HepG2 (cell line): ENCODE results near the gene PTCRA. TPM values are rescaled to one million over a fixed set of nuclear protein-coding genes. Genes with fewer than 3 reads are reported as not detected.

Source experiments
- ATAC-seq: fragments of 200-7000 bp; cut with Tn5 transposase; 3 replicates; pipeline ENCODE4 v1.9.1; 2020; ENCODE audit warnings: mild to moderate bottlenecking, moderate library complexity
- BruUV-seq: library from RNA; stranded (reverse); fragments of 400-500 nt; replicated peaks from 2 replicates; lab custom pipeline; 2021; lab: Mats Ljungman, UMichigan
- CTCF ChIA-PET: fragments of 300-600 bp; formaldehyde crosslinking; extraction: SDS; loops from one replicate; lab custom pipeline; 2021; ENCODE audit warnings: low total read pairs, inconsistent platforms, low intra/inter-chr PET ratio; lab: Yijun Ruan, JAX
- POLR2A ChIA-PET: fragments of 350-600 bp; sonication (Branson Sonifier 250); formaldehyde crosslinking; loops from one replicate; lab custom pipeline; 2020; ENCODE audit warnings: antibody characterized with exemption, inconsistent platforms; lab: Yijun Ruan, JAX
- DNase-seq: peaks from one replicate; pipeline ENCODE4 v3.0.0-alpha.2; 2015; ENCODE audit warnings: low spot score
- FAIRE-seq: peaks from 3 replicates; lab custom pipeline; 2011; peaks lifted over from hg19 to GRCh38; lab: Jason Lieb, UNC
- H2AFZ ChIP-seq: one replicate; pipeline ENCODE4 v1.6.1; 2011; ENCODE audit warnings: low read length, inconsistent platforms
- H3K27ac ChIP-seq: fragments of 300-600 bp; 3 replicates; pipeline ENCODE4 v1.8.0; 2011; ENCODE audit warnings: mixed run types, mild to moderate bottlenecking, mixed read lengths, low read length, inconsistent platforms; ENCODE audit not compliant: insufficient read depth; ENCODE audit errors: extremely low read length
- H3K27me3 ChIP-seq, 2 experiments: fragments of 200-600 bp in 1 of 2; 2 replicates in 1 of 2; 3 replicates in 1 of 2; pipeline versions ENCODE4 v1.6.0 to v1.8.0; 2011; ENCODE audit warnings: low read length in 2 of 2, mild to moderate bottlenecking in 2 of 2, moderate library complexity in 2 of 2, inconsistent platforms in 1 of 2; ENCODE audit not compliant: insufficient read depth in 2 of 2, control insufficient read depth in 1 of 2
- H3K36me3 ChIP-seq, 2 experiments: fragments of 200-600 bp in 1 of 2; replicated peaks in 1 of 2; 2 replicates in 1 of 2; 3 replicates in 1 of 2; pipeline versions ENCODE4 v1.5.1 to v1.8.0; 2011; ENCODE audit warnings: low read length in 2 of 2, inconsistent platforms in 1 of 2; ENCODE audit not compliant: insufficient read depth in 2 of 2, control insufficient read depth in 1 of 2
- H3K4me1 ChIP-seq: 2 replicates; pipeline ENCODE4 v1.5.1; 2012; ENCODE audit warnings: low read length, inconsistent platforms; ENCODE audit not compliant: insufficient read depth
- H3K4me2 ChIP-seq: 2 replicates; pipeline ENCODE4 v1.6.0; 2011; ENCODE audit warnings: low read depth, low read length, inconsistent platforms
- H3K4me3 ChIP-seq, 3 experiments: fragments of 200-600 bp in 1 of 3; sonication (generic), shearing (Covaris generic) in 1 of 3; replicated peaks in 1 of 3; 2 replicates each; pipeline ENCODE4 v1.5.1; 2011 to 2016; ENCODE audit warnings: low read length in 3 of 3, inconsistent platforms in 2 of 3, low read depth in 2 of 3, mild to moderate bottlenecking in 2 of 3, control low read depth in 1 of 3, mixed read lengths in 1 of 3; ENCODE audit not compliant: insufficient read depth in 1 of 3
- H3K79me2 ChIP-seq: one replicate; pipeline ENCODE4 v1.6.1; 2011; ENCODE audit warnings: low read length, inconsistent platforms; ENCODE audit not compliant: insufficient read depth
- H3K9ac ChIP-seq: 2 replicates; pipeline ENCODE4 v1.6.0; 2011; ENCODE audit warnings: mild to moderate bottlenecking, low read depth, low read length, inconsistent platforms; ENCODE audit not compliant: insufficient read depth
- H3K9me3 ChIP-seq: 2 replicates; pipeline ENCODE4 v1.5.1; 2012; ENCODE audit warnings: mild to moderate bottlenecking, low read length
- H4K20me1 ChIP-seq: 2 replicates; pipeline ENCODE4 v1.6.0; 2011; ENCODE audit warnings: inconsistent platforms, mild to moderate bottlenecking, low read length, moderate library complexity; ENCODE audit not compliant: insufficient read depth
- AHR ChIP-seq: IDR thresholded peaks from 2 replicates; pipeline ENCODE4 v1.6.1; 2018; ENCODE audit warnings: missing genetic modification reagents, missing compliant biosample characterization
- AKAP8 ChIP-seq: sonication (generic); formaldehyde crosslinking; IDR thresholded peaks from 2 replicates; pipeline ENCODE4 v1.5.1; 2020; ENCODE audit warnings: mild to moderate bottlenecking, missing genetic modification reagents
- CEBPG ChIP-seq: IDR thresholded peaks from 2 replicates; pipeline ENCODE4 v1.6.1; 2016
- FOSL1 ChIP-seq: sonication (generic); formaldehyde crosslinking; IDR thresholded peaks from 2 replicates; pipeline ENCODE4 v1.9.0; 2021; ENCODE audit warnings: missing genetic modification reagents, borderline replicate concordance
- FOXC1 ChIP-seq: sonication (generic); formaldehyde crosslinking; IDR thresholded peaks from 2 replicates; pipeline ENCODE4 v1.8.0; 2022; ENCODE audit warnings: mild to moderate bottlenecking, missing genetic modification reagents, borderline replicate concordance
- HHEX ChIP-seq: IDR thresholded peaks from 2 replicates; pipeline ENCODE4 v1.6.1; 2016; ENCODE audit warnings: control low read depth
- KAT7 ChIP-seq: IDR thresholded peaks from 2 replicates; pipeline ENCODE4 v1.6.1; 2018; ENCODE audit warnings: borderline replicate concordance, missing compliant biosample characterization
- RELA ChIP-seq: sonication (generic); formaldehyde crosslinking; IDR thresholded peaks from 2 replicates; pipeline ENCODE4 v1.4.0; 2020; ENCODE audit warnings: missing genetic modification reagents
- REPIN1 ChIP-seq: sonication (generic); formaldehyde crosslinking; IDR thresholded peaks from 2 replicates; pipeline ENCODE4 v1.8.0; 2022; ENCODE audit warnings: missing genetic modification reagents, low read depth, mild to moderate bottlenecking, borderline replicate concordance
- SSRP1 ChIP-seq: IDR thresholded peaks from 2 replicates; pipeline ENCODE4 v1.6.1; 2016; ENCODE audit warnings: control low read depth
- ZFP37 ChIP-seq: sonication (generic); formaldehyde crosslinking; IDR thresholded peaks from 2 replicates; pipeline ENCODE4 v1.4.0; 2020; ENCODE audit warnings: missing genetic modification reagents, borderline replicate concordance
- ZFY ChIP-seq: sonication (generic); formaldehyde crosslinking; IDR thresholded peaks from 2 replicates; pipeline ENCODE4 v1.4.0; 2020; ENCODE audit warnings: missing genetic modification reagents
- ZNF329 ChIP-seq: sonication (generic); formaldehyde crosslinking; IDR thresholded peaks from 2 replicates; pipeline ENCODE4 v1.9.0; 2021; ENCODE audit warnings: low read depth, mild to moderate bottlenecking, missing genetic modification reagents
- ZNF335 ChIP-seq: sonication (generic); formaldehyde crosslinking; IDR thresholded peaks from 2 replicates; pipeline ENCODE4 v1.4.0; 2020; ENCODE audit warnings: missing genetic modification reagents
- ZNF354B ChIP-seq: sonication (generic); formaldehyde crosslinking; IDR thresholded peaks from 2 replicates; pipeline ENCODE4 v1.8.0; 2022; ENCODE audit warnings: mild to moderate bottlenecking, missing genetic modification reagents
- ZNF567 ChIP-seq: sonication (generic); formaldehyde crosslinking; IDR thresholded peaks from 2 replicates; pipeline ENCODE4 v1.8.1; 2023; ENCODE audit warnings: mild to moderate bottlenecking, missing genetic modification reagents, borderline replicate concordance
- ZNF782 ChIP-seq: sonication (generic); formaldehyde crosslinking; IDR thresholded peaks from 2 replicates; pipeline ENCODE4 v1.4.0; 2020; ENCODE audit warnings: missing genetic modification reagents, mild to moderate bottlenecking, borderline replicate concordance
- WGBS: methylation state at CpG from one replicate; pipeline ENCODE4 v1.1.6; 2017; ENCODE audit warnings: low lambda C conversion rate; 5-methylcytosine and 5-hydroxymethylcytosine counted together
- in situ Hi-C: cut with HindIII; loops from 2 replicates; pipeline ENCODE4 v1.10.0; 2017; ENCODE audit warnings: low pct_unique_long_range_greater_than_20kb; ENCODE audit not compliant: extremely low pct_ligation_motif_present
- intact Hi-C: fragments of 100-400 bp; cut with micrococcal nuclease; formaldehyde crosslinking; loops from one replicate; pipeline ENCODE4 v1.10.0; 2022; ENCODE audit not compliant: unreplicated experiment
- polyA plus RNA-seq, 8 experiments: library from polyadenylated mRNA; depleted of rRNA in 3 of 8; stranded (reverse) in 7 of 8; unstranded in 1 of 8; fragments of >200 nt; fragmentation: Illumina TruSeq in 4 of 8; extraction: Trizol in 4 of 8; gene quantifications; 2 replicates each; pipeline versions ENCODE4 v1.2.1 to v1.2.3, GENCODE V29; 2011 to 2016; ENCODE audit warnings: low read depth in 4 of 8, missing spikeins in 1 of 8, mixed read lengths in 1 of 8; ENCODE audit not compliant: insufficient read depth in 1 of 8
- total RNA-seq, 5 experiments: library from RNA; depleted of rRNA; stranded (reverse); fragments of >200 nt; fragmentation: Illumina TruSeq; extraction: Trizol; gene quantifications; 2 replicates each; pipeline ENCODE4 v1.2.3, GENCODE V29; 2016; ENCODE audit warnings: low read depth in 1 of 5
- TF ChIP-seq, protein P1 (sequence below): sonication (generic); formaldehyde crosslinking; IDR thresholded peaks from 2 replicates; pipeline ENCODE4 v1.4.0; 2020; ENCODE audit warnings: missing genetic modification reagents
- TF ChIP-seq, protein P2 (sequence below): sonication (generic); formaldehyde crosslinking; IDR thresholded peaks from 2 replicates; pipeline ENCODE4 v1.8.1; 2023; ENCODE audit warnings: missing genetic modification reagents, mild to moderate bottlenecking, borderline replicate concordance
- TF ChIP-seq, protein P3 (sequence below), 2 experiments: fragments of 450-650 bp in 1 of 2; sonication (generic) in 1 of 2; formaldehyde crosslinking; IDR thresholded peaks; 2 replicates each; pipeline versions ENCODE4 v1.5.0 to v1.8.0; 2020 to 2022; ENCODE audit warnings: mild to moderate bottlenecking in 1 of 2, missing genetic modification reagents in 1 of 2

The PTCRA gene
- total and polyA plus RNA-seq, 2 of the 13 experiments (the other 11 are each of a cell fraction or from before 2014, with no cell fraction given) = not detected

DNA sequence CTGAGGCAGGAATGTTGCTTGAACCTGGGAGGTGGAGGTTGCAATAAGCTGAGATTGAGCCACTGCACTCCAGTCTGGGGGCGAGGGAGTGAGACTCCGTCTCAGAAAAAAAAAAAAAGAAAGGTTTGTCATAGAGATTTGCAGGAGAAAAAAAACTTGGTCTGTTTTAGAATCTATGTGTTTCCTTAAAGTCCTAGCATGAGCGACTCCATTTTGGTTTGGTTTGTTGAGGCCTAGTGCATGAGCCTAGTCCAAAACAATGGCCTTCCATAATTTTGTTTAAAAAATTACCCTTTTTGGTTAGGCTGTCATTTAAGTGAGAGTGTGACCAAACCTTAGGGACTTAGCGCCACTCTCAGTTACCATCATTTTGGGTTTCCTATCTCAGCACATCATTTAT lies 36.5 kb downstream of the PTCRA start:
- Histone ChIP-seq H3K4me3 (no peak overlapping the region), H3K79me2 (no peaks in the 10 kb centered on the region), H2AFZ (no peak overlapping the region), H3K9me3 (no peaks in the 10 kb centered on the region)
- no peak for FAIRE-seq
- intact Hi-C loops = no loop called here
- POLR2A ChIA-PET = no interaction called here
- no peak for TF ChIP-seq RELA (CRISPR knock-in tag)
- TF ChIP-seq ZNF782 (CRISPR knock-in tag) = no peak
- no peak for TF ChIP-seq REPIN1 (CRISPR knock-in tag)
- no peak for TF ChIP-seq KAT7 (CRISPR knock-in tag)
- TF ChIP-seq AKAP8 (CRISPR knock-in tag) = no peak
- TF ChIP-seq, protein P1, sequence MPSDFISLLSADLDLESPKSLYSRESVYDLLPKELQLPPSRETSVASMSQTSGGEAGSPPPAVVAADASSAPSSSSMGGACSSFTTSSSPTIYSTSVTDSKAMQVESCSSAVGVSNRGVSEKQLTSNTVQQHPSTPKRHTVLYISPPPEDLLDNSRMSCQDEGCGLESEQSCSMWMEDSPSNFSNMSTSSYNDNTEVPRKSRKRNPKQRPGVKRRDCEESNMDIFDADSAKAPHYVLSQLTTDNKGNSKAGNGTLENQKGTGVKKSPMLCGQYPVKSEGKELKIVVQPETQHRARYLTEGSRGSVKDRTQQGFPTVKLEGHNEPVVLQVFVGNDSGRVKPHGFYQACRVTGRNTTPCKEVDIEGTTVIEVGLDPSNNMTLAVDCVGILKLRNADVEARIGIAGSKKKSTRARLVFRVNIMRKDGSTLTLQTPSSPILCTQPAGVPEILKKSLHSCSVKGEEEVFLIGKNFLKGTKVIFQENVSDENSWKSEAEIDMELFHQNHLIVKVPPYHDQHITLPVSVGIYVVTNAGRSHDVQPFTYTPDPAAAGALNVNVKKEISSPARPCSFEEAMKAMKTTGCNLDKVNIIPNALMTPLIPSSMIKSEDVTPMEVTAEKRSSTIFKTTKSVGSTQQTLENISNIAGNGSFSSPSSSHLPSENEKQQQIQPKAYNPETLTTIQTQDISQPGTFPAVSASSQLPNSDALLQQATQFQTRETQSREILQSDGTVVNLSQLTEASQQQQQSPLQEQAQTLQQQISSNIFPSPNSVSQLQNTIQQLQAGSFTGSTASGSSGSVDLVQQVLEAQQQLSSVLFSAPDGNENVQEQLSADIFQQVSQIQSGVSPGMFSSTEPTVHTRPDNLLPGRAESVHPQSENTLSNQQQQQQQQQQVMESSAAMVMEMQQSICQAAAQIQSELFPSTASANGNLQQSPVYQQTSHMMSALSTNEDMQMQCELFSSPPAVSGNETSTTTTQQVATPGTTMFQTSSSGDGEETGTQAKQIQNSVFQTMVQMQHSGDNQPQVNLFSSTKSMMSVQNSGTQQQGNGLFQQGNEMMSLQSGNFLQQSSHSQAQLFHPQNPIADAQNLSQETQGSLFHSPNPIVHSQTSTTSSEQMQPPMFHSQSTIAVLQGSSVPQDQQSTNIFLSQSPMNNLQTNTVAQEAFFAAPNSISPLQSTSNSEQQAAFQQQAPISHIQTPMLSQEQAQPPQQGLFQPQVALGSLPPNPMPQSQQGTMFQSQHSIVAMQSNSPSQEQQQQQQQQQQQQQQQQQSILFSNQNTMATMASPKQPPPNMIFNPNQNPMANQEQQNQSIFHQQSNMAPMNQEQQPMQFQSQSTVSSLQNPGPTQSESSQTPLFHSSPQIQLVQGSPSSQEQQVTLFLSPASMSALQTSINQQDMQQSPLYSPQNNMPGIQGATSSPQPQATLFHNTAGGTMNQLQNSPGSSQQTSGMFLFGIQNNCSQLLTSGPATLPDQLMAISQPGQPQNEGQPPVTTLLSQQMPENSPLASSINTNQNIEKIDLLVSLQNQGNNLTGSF (CRISPR knock-in tag) = no peak
- no peak for TF ChIP-seq ZFP37
- no peak for TF ChIP-seq ZNF354B (CRISPR knock-in tag)
- no peak for TF ChIP-seq FOXC1
- TF ChIP-seq, protein P2, sequence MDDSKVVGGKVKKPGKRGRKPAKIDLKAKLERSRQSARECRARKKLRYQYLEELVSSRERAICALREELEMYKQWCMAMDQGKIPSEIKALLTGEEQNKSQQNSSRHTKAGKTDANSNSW = no peak
- TF ChIP-seq HHEX (CRISPR knock-in tag) = no peak
- TF ChIP-seq, protein P3, sequence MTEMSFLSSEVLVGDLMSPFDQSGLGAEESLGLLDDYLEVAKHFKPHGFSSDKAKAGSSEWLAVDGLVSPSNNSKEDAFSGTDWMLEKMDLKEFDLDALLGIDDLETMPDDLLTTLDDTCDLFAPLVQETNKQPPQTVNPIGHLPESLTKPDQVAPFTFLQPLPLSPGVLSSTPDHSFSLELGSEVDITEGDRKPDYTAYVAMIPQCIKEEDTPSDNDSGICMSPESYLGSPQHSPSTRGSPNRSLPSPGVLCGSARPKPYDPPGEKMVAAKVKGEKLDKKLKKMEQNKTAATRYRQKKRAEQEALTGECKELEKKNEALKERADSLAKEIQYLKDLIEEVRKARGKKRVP (CRISPR knock-in tag; IDR thresholded peaks at IDR 0.05) = no peak
- TF ChIP-seq FOSL1 = no peak
- no peak for TF ChIP-seq ZNF329
- TF ChIP-seq ZNF567 (CRISPR knock-in tag) = no peak
- TF ChIP-seq CEBPG = no peak
- TF ChIP-seq SSRP1 (CRISPR knock-in tag) = no peak
- no peak for TF ChIP-seq ZFY (CRISPR knock-in tag)
- TF ChIP-seq ZNF335 = no peak
- no peak for TF ChIP-seq AHR (CRISPR knock-in tag)
- TF ChIP-seq, all 625 proteins: peak for 0
- Histone ChIP-seq H3K27me3 (no peaks in the 10 kb centered on the region), H3K36me3 (no peaks in the 10 kb centered on the region), H3K4me1 (no peaks in the 10 kb centered on the region), H3K9ac (no peak overlapping the region), H4K20me1 (no peaks in the 10 kb centered on the region), H3K4me2 (no peak overlapping the region), H3K27ac (no peak overlapping the region)
- in situ Hi-C loops = no loop called here
- ATAC-seq (no peak), DNase-seq (no peak)
- BruUV-seq = no TSS peak
- CTCF ChIA-PET = no interaction called here
- 75% methylated on average over 4 of the region's 4 CpGs for WGBS
